Neuronal stem cell (in vitro differentiated cells): ENCODE measurements around the gene DCC.

ENCODE experiments used
- DNase-seq: peaks from one replicate; pipeline ENCODE4 v3.0.0-alpha.2; 2013; ENCODE audit warnings: low spot score
- H2AFZ ChIP-seq: one replicate; pipeline ENCODE4 v1.6.1; 2013; ENCODE audit warnings: mild to moderate bottlenecking, low read length, inconsistent platforms
- H2AK5ac ChIP-seq: 2 replicates; pipeline ENCODE4 v1.6.1; 2013; ENCODE audit warnings: low read depth, mild to moderate bottlenecking, inconsistent platforms, low read length, moderate library complexity, mixed read lengths
- H2BK120ac ChIP-seq: 2 replicates; pipeline ENCODE4 v1.6.1; 2013; ENCODE audit warnings: low read depth, mild to moderate bottlenecking, inconsistent platforms, low read length, moderate library complexity, mixed read lengths
- H2BK12ac ChIP-seq: one replicate; pipeline ENCODE4 v1.6.1; 2013; ENCODE audit warnings: low read length, inconsistent platforms
- H2BK15ac ChIP-seq: 2 replicates; pipeline ENCODE4 v1.6.1; 2013; ENCODE audit warnings: mild to moderate bottlenecking, low read length, inconsistent platforms, mixed read lengths
- H2BK5ac ChIP-seq: one replicate; pipeline ENCODE4 v1.6.1; 2013; ENCODE audit warnings: inconsistent platforms, mild to moderate bottlenecking, low read length, moderate library complexity
- H3K14ac ChIP-seq: one replicate; pipeline ENCODE4 v1.6.1; 2013; ENCODE audit warnings: low read length, inconsistent platforms
- H3K18ac ChIP-seq: 2 replicates; pipeline ENCODE4 v1.6.1; 2013; ENCODE audit warnings: low read length, inconsistent platforms
- H3K23ac ChIP-seq: 2 replicates; pipeline ENCODE4 v1.6.1; 2013; ENCODE audit warnings: low read depth, mild to moderate bottlenecking, mixed read lengths, low read length, inconsistent platforms; ENCODE audit not compliant: poor library complexity
- H3K27ac ChIP-seq: replicated peaks from 3 replicates; pipeline ENCODE4 v1.5.1; 2013; ENCODE audit warnings: low read length, inconsistent platforms
- H3K27me3 ChIP-seq, 3 experiments: 2 replicates each; pipeline ENCODE4 v1.6.1; 2013; ENCODE audit warnings: low read length in 3 of 3, mild to moderate bottlenecking in 2 of 3, inconsistent platforms in 1 of 3, low read depth in 1 of 3, mixed read lengths in 1 of 3, moderate library complexity in 1 of 3; ENCODE audit not compliant: control insufficient read depth in 3 of 3, insufficient read depth in 3 of 3
- H3K36me3 ChIP-seq, 2 donors: replicated peaks in 1 of 2; 2 replicates each; pipeline ENCODE4 v1.6.1; 2013; ENCODE audit warnings: low read length in 2 of 2; ENCODE audit not compliant: control insufficient read depth in 2 of 2, insufficient read depth in 2 of 2
- H3K4ac ChIP-seq: 2 replicates; pipeline ENCODE4 v1.6.1; 2013; ENCODE audit warnings: inconsistent platforms, mild to moderate bottlenecking, low read length, moderate library complexity
- H3K4me1 ChIP-seq, 2 donors: 1 replicate in 1 of 2; 2 replicates in 1 of 2; pipeline ENCODE4 v1.6.1; 2013; ENCODE audit warnings: low read length in 2 of 2, low read depth in 1 of 2; ENCODE audit not compliant: control insufficient read depth in 2 of 2, insufficient read depth in 1 of 2
- H3K4me2 ChIP-seq: one replicate; pipeline ENCODE4 v1.6.1; 2013; ENCODE audit warnings: mild to moderate bottlenecking, low read length, inconsistent platforms; ENCODE audit not compliant: insufficient read depth, poor library complexity, severe bottlenecking
- H3K4me3 ChIP-seq, 2 donors: 2 replicates each; pipeline ENCODE4 v1.5.1; 2013; ENCODE audit warnings: low read length in 2 of 2, mild to moderate bottlenecking in 2 of 2, inconsistent platforms in 1 of 2, moderate library complexity in 1 of 2
- H3K79me1 ChIP-seq: one replicate; pipeline ENCODE4 v1.6.1; 2013; ENCODE audit warnings: low read depth, mild to moderate bottlenecking, inconsistent platforms, low read length, moderate library complexity
- H3K9ac ChIP-seq: one replicate; pipeline ENCODE4 v1.6.1; 2013; ENCODE audit warnings: mild to moderate bottlenecking, low read depth, low read length, inconsistent platforms; ENCODE audit not compliant: poor library complexity
- H3K9me3 ChIP-seq, 2 donors: replicated peaks in 1 of 2; 2 replicates each; pipeline versions ENCODE3 to v1.6.1; 2013; ENCODE audit warnings: low read length in 2 of 2, mild to moderate bottlenecking in 2 of 2, inconsistent platforms in 1 of 2, low read depth in 1 of 2, mixed read lengths in 1 of 2, moderate library complexity in 1 of 2; ENCODE audit not compliant: control insufficient read depth in 2 of 2, insufficient read depth in 1 of 2
- H4K8ac ChIP-seq: one replicate; pipeline ENCODE4 v1.6.1; 2013; ENCODE audit warnings: low read depth, mild to moderate bottlenecking, inconsistent platforms, low read length, moderate library complexity
- H4K91ac ChIP-seq: one replicate; pipeline ENCODE4 v1.6.1; 2013; ENCODE audit warnings: low read length, low read depth, mild to moderate bottlenecking, inconsistent platforms; ENCODE audit not compliant: poor library complexity
- WGBS, 2 donors: extraction: QIAGEN DNeasy Blood & Tissue Kit; methylation state at CpG; one replicate each; pipeline ENCODE4 v1.1.7; 2013; ENCODE audit warnings: missing lambda C conversion rate in 2 of 2, mixed read lengths in 1 of 2; ENCODE audit not compliant: insufficient read length in 2 of 2, insufficient replicate concordance in 1 of 2; ENCODE audit errors: extremely low coverage in 2 of 2; 5-methylcytosine and 5-hydroxymethylcytosine counted together

Gene DCC

DNA sequence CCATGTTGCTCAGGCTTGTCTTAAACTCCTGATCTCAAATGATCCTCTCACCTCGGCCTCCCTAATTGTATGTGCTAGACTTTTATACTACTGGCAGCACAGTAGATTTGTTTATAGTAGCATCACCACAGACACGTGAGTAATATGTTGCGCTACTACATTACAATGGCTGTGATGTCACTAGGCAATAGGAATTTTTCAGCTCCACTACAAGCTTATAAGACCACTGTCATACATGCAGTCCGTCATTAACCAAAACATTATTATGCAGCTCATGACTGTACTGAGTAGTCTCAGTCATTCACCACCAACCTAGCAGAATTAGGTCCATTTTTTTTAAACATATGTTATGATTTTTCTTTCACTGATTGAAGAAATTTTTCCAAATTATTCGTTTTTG, 398.9 kb downstream of the DCC start:
- no peak overlapping the region for H2BK15ac ChIP-seq
- H3K18ac ChIP-seq: no peak overlapping the region
- no peaks in the 10 kb centered on the region for H3K79me1 ChIP-seq
- no peak overlapping the region for H2AK5ac ChIP-seq
- no peak overlapping the region for H4K8ac ChIP-seq
- H3K36me3 ChIP-seq: no peaks in the 10 kb centered on the region
- no peak overlapping the region for H2AFZ ChIP-seq
- H3K9ac ChIP-seq: no peak overlapping the region
- no peak overlapping the region for H4K91ac ChIP-seq
- H3K14ac ChIP-seq: no peak overlapping the region
- no peak overlapping the region for H3K23ac ChIP-seq
- H3K4me1 ChIP-seq: no peaks in the 10 kb centered on the region
- no peak overlapping the region for H3K4ac ChIP-seq
- H2BK5ac ChIP-seq: no peak overlapping the region
- H3K27me3 ChIP-seq: no peaks in the 10 kb centered on the region
- no peaks in the 10 kb centered on the region for H3K9me3 ChIP-seq
- no peak overlapping the region for H3K4me3 ChIP-seq
- H3K27ac ChIP-seq: no peak overlapping the region
- no peak for DNase-seq
- no CpG with 5 or more reads among the region's 5 CpGs for WGBS, 2 donors
- no peak overlapping the region for H2BK120ac ChIP-seq
- no peak overlapping the region for H3K4me2 ChIP-seq
- H2BK12ac ChIP-seq: no peak overlapping the region

DNA sequence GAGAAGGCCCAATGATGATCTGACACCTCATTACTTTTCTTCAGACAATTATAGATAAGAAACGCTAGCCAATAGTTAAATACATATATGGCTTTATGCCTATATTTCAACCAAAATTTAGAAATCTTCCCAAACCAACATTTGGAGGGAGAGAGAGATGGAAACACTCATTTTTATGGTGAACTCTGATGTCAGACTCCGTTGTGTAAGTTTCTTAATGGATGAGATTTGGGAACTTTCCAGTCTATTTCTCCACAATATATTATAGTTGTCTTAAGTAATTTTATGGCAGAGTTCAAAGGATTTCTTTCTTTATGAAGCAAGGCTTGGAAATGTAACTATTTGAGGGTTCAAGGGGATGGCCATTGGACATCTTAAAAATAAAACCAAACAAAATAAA, 407.0 kb downstream of the DCC start:
- no peak overlapping the region for H3K27ac ChIP-seq
- H2AFZ ChIP-seq: no peak overlapping the region
- no peak overlapping the region for H4K91ac ChIP-seq
- H3K14ac ChIP-seq: no peak overlapping the region
- no peaks in the 10 kb centered on the region for H3K4me1 ChIP-seq
- no peak overlapping the region for H2BK120ac ChIP-seq
- H3K4me2 ChIP-seq: no peak overlapping the region
- DNase-seq: no peak
- H3K23ac ChIP-seq: no peak overlapping the region
- H3K18ac ChIP-seq: no peak overlapping the region
- no peak overlapping the region for H4K8ac ChIP-seq
- no peak overlapping the region for H2BK5ac ChIP-seq
- H3K36me3 ChIP-seq: no peaks in the 10 kb centered on the region
- no peaks in the 10 kb centered on the region for H3K27me3 ChIP-seq
- H2BK15ac ChIP-seq: no peak overlapping the region
- no peak overlapping the region for H3K4me3 ChIP-seq
- no peaks in the 10 kb centered on the region for H3K9me3 ChIP-seq
- H3K9ac ChIP-seq: no peak overlapping the region
- H3K79me1 ChIP-seq: no peaks in the 10 kb centered on the region
- WGBS, 2 donors: no CpG with 5 or more reads among the region's 2 CpGs
- H2AK5ac ChIP-seq: no peak overlapping the region
- H3K4ac ChIP-seq: no peak overlapping the region
- H2BK12ac ChIP-seq: no peak overlapping the region

DNA sequence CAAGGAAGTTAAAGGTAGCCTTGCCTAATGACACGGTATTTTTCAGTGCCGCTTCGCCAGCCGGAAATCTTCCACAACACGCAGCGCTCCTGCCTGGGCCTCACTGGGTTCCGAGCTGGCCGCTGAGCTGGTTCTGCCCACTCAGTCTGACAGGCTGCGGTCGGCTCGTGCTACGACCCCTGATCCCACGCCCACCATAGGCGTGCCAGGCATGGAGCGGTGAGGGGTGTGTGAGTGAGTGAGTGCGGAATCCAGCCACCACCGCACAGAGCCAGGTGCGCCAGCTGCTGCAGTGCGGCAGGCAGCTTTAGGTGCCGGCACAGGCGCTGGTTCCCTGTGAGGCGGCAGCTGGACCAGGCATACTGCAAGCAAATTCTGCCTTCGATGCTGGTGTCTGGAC, 407.9 kb downstream of the DCC start:
- Histone ChIP-seq H3K4me3 (peak overlapping the region in 1 of 2 donors; percentile 8), H3K4me1 (no peaks in the 10 kb centered on the region), H3K9me3 (no peaks in the 10 kb centered on the region), H2BK12ac (no peak overlapping the region), H3K4ac (no peak overlapping the region), H4K91ac (no peak overlapping the region), H3K18ac (peak overlapping the region; percentile 20), H2AK5ac (no peak overlapping the region), H3K27ac (no peak overlapping the region), H3K36me3 (no peaks in the 10 kb centered on the region), H2BK5ac (no peak overlapping the region), H4K8ac (no peak overlapping the region), H2BK120ac (peak overlapping the region; percentile 75), H3K4me2 (no peak overlapping the region), H3K27me3 (no peaks in the 10 kb centered on the region), H3K23ac (peak overlapping the region; percentile 75), H3K79me1 (no peaks in the 10 kb centered on the region), H3K14ac (peak overlapping the region; percentile 98), H2BK15ac (peak overlapping the region; percentile 49), H2AFZ (no peak overlapping the region), H3K9ac (no peak overlapping the region)
- no CpG with 5 or more reads among the region's 23 CpGs for WGBS, 2 donors
- DNase-seq: no peak

DNA sequence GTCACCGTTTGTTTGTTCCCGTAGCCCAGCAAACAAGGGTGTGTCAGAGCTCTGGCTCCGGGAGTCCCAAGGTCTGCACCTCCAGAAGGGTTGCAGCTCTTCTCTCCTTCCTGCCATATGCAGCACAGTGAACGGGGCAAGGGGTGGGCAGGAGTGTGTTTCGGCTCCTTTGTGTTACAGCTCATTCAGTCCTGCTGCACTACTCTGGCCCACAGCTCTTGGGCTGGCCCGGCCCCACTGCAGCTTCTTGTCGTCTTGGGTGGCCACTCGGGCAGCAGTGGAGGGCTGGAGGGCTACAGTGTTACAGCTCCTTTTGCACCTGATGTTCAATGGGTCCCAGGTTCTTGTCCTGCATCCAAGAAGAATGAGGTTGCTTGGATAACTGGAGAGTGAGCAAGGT, 408.3 kb downstream of the DCC start:
- H3K18ac ChIP-seq: no peak overlapping the region
- H3K4me3 ChIP-seq: no peak overlapping the region
- no peak overlapping the region for H2AK5ac ChIP-seq
- no peak overlapping the region for H2BK120ac ChIP-seq
- H2BK15ac ChIP-seq: no peak overlapping the region
- no peak overlapping the region for H3K4ac ChIP-seq
- no CpG with 5 or more reads among the region's 8 CpGs for WGBS, 2 donors
- no peak overlapping the region for H3K23ac ChIP-seq
- H3K27ac ChIP-seq: no peak overlapping the region
- H3K9me3 ChIP-seq: no peaks in the 10 kb centered on the region
- H2BK5ac ChIP-seq: no peak overlapping the region
- H3K27me3 ChIP-seq: no peaks in the 10 kb centered on the region
- no peaks in the 10 kb centered on the region for H3K79me1 ChIP-seq
- no peak overlapping the region for H3K14ac ChIP-seq
- no peaks in the 10 kb centered on the region for H3K4me1 ChIP-seq
- no peak overlapping the region for H2AFZ ChIP-seq
- H3K36me3 ChIP-seq: no peaks in the 10 kb centered on the region
- H4K8ac ChIP-seq: no peak overlapping the region
- H3K9ac ChIP-seq: no peak overlapping the region
- H4K91ac ChIP-seq: no peak overlapping the region
- no peak overlapping the region for H2BK12ac ChIP-seq
- no peak overlapping the region for H3K4me2 ChIP-seq
- DNase-seq: no peak
